M059J (cell line): ENCODE data around the gene SDS. TPM values are rescaled to one million over a fixed set of nuclear protein-coding genes. Genes with fewer than 3 reads are reported as not detected.

Experiments
- DNase-seq: peaks from one replicate; pipeline ENCODE4 v3.0.0-alpha.2; 2012; ENCODE audit warnings: low read depth
- total RNA-seq: library from RNA; depleted of rRNA; stranded (reverse); fragments of >200 nt; shearing (Covaris generic); gene quantifications from 2 replicates; pipeline ENCODE4 v1.2.3, GENCODE V29; 2014

SDS gene
- total RNA-seq, 1 experiment from 2014 or later, result 0.10 TPM

- no peak for DNase-seq
Observed at GRCh38 chr12:113425960-113426453, 22.3 kb upstream of the SDS start.

GRCh38 chr12:113424915-113425823 is 21.5 kb upstream of the SDS start:
- DNase-seq, result peak; percentile 45

GRCh38 chr12:113424456-113424855 is 20.8 kb upstream of the SDS start:
- DNase-seq, result no peak

GRCh38 chr12:113422886-113423669 is 19.4 kb upstream of the SDS start:
- DNase-seq, result no peak

GRCh38 chr12:113422030-113422885 is 18.6 kb upstream of the SDS start, which contains the start of gene SDSL:
Gene SDSL, plus strand, starts transcription at chr12:113422380. Its CDS starts 5,603 bp downstream, at chr12:113427983.
- peak; percentile 96 for DNase-seq

- no peak for DNase-seq
Observed at GRCh38 chr12:113420996-113421595, 17.4 kb upstream of the SDS start.

GRCh38 chr12:113418213-113418879 is 14.7 kb upstream of the SDS start:
- no peak for DNase-seq

- DNase-seq, result peak; percentile 60
Observed at GRCh38 chr12:113416091-113416754, 12.5 kb upstream of the SDS start.

GRCh38 chr12:113414519-113415038 is 10.9 kb upstream of the SDS start:
- DNase-seq, result no peak

- peak; percentile 58 for DNase-seq
Observed at GRCh38 chr12:113413488-113413939, 9.8 kb upstream of the SDS start.

GRCh38 chr12:113409462-113410124 is 5.9 kb upstream of the SDS start:
- DNase-seq, result no peak

- DNase-seq, result no peak
Observed at GRCh38 chr12:113408756-113409298, 5.1 kb upstream of the SDS start.

- peak; percentile 58 for DNase-seq
Observed at GRCh38 chr12:113407931-113408600, 4.4 kb upstream of the SDS start.

GRCh38 chr12:113405694-113406093 is 2.0 kb upstream of the SDS start:
- DNase-seq, result no peak

GRCh38 chr12:113402586-113403260 is 964 bp downstream of the SDS start:
- DNase-seq, result no peak

GRCh38 chr12:113401066-113402000 is 2.4 kb downstream of the SDS start:
- DNase-seq, result no peak
